ENCODE results near the gene CNTNAP4.

DNA sequence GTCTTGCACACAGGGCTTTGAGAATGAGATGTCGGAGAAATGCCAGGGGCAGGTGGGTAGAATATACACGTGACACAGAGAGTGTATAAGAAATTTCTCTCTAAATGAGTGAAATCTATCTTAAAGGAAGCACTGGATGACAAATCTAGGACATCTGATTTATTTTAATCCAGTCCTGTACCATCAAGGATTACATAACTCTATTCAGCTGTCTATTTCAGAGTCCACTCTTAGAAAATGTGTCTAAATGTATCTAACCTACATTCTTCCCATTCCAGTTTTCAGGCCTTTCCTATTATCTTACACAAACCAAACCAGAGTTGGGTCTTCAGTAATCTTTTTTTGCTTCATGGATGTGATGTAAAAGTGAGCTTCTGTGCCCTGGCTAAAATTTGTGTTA is 181.9 kb downstream of the CNTNAP4 start:
- TF ChIP-seq FOSL2 (IDR thresholded peaks at IDR 0.05; ENCODE audit: borderline replicate concordance, low read depth) (no peak), EP300 (IDR thresholded peaks at IDR 0.05; ENCODE audit: borderline replicate concordance in 1 of 2, low read depth in 1 of 2, low read length in 1 of 2) (no peak), JUND (IDR thresholded peaks at IDR 0.05) (no peak), RFX5 (IDR thresholded peaks at IDR 0.05; ENCODE audit: low read length) (no peak), MEF2A (IDR thresholded peaks at IDR 0.05; ENCODE audit: borderline replicate concordance, low read depth) (no peak), SIN3A (IDR thresholded peaks at IDR 0.05; ENCODE audit: borderline replicate concordance, low read depth, low read length) (no peak), GATA2 (CRISPR knock-in tag; IDR thresholded peaks at IDR 0.05) (no peak), NFIC (IDR thresholded peaks at IDR 0.05; ENCODE audit: borderline replicate concordance) (no peak), MXI1 (IDR thresholded peaks at IDR 0.05; ENCODE audit: low read depth, low read length) (no peak), GABPA (IDR thresholded peaks at IDR 0.05; ENCODE audit: low read depth) (no peak), YY1 (IDR thresholded peaks at IDR 0.05; ENCODE audit: low read depth) (no peak), EZH2phosphoT487 (IDR thresholded peaks at IDR 0.05; ENCODE audit: borderline replicate concordance, low read depth) (no peak)
- TF ChIP-seq, protein P1, sequence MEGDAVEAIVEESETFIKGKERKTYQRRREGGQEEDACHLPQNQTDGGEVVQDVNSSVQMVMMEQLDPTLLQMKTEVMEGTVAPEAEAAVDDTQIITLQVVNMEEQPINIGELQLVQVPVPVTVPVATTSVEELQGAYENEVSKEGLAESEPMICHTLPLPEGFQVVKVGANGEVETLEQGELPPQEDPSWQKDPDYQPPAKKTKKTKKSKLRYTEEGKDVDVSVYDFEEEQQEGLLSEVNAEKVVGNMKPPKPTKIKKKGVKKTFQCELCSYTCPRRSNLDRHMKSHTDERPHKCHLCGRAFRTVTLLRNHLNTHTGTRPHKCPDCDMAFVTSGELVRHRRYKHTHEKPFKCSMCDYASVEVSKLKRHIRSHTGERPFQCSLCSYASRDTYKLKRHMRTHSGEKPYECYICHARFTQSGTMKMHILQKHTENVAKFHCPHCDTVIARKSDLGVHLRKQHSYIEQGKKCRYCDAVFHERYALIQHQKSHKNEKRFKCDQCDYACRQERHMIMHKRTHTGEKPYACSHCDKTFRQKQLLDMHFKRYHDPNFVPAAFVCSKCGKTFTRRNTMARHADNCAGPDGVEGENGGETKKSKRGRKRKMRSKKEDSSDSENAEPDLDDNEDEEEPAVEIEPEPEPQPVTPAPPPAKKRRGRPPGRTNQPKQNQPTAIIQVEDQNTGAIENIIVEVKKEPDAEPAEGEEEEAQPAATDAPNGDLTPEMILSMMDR (IDR thresholded peaks at IDR 0.05): no peak
- TF ChIP-seq, protein P2, sequence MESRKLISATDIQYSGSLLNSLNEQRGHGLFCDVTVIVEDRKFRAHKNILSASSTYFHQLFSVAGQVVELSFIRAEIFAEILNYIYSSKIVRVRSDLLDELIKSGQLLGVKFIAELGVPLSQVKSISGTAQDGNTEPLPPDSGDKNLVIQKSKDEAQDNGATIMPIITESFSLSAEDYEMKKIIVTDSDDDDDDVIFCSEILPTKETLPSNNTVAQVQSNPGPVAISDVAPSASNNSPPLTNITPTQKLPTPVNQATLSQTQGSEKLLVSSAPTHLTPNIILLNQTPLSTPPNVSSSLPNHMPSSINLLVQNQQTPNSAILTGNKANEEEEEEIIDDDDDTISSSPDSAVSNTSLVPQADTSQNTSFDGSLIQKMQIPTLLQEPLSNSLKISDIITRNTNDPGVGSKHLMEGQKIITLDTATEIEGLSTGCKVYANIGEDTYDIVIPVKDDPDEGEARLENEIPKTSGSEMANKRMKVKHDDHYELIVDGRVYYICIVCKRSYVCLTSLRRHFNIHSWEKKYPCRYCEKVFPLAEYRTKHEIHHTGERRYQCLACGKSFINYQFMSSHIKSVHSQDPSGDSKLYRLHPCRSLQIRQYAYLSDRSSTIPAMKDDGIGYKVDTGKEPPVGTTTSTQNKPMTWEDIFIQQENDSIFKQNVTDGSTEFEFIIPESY (IDR thresholded peaks at IDR 0.05; ENCODE audit: borderline replicate concordance, low read depth): no peak

All from SK-N-SH (cell line).